Measurements from ENCODE around the gene PALD1. TPM values are rescaled to one million over a fixed set of nuclear protein-coding genes. Genes with fewer than 3 reads are reported as not detected.

The PALD1 gene
- total and polyA plus RNA-seq, 12 donors = 2.0 to 16.2 (median 7.4) TPM

DNA sequence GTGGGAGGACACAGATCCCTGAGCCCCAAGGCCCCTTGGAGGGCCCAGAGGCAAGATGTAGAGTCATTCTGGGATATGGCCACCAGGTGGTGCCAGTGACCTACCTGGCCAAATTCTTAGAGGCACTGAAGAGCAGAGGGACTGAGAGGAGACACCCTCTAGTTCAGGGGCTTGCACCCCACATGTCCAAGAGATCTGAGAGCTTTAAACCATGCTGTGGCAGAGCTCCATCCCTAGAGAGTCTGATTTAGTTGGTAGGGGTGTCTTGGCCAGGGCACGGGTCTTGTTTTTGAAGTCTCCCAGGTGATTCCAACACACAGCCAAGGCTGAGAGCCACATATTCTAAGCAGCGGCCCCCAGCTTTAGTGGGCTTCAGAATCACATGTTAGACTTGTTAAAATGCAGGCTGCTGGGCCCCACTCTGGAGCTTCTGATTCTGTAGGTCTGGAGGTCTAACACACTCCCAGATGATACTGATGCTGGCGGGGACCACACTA lies 71.4 kb downstream of the PALD1 start:
- Histone ChIP-seq H3K36me3 (replicated peaks in 1 of 2) (no peaks in the 10 kb centered on the region), H3K27me3 (no peaks in the 10 kb centered on the region), H3K4me1 (replicated peaks in 1 of 2) (no peaks in the 10 kb centered on the region), H3K27ac (no peak overlapping the region), H3K4me3 (no peak overlapping the region), H3K9me3 (replicated peaks in 1 of 3) (no peaks in the 10 kb centered on the region)
- intact Hi-C loops (cut with DNase I) = loop anchor here (2.0 to 5.0 kb wide), 3 partner anchors 211 to 332 kb away; no protein-coding TSS in a partner anchor
- TF ChIP-seq CTCF (IDR thresholded peaks at IDR 0.05) (peak; percentile 87 to 94 (median 89)), POLR2A (IDR thresholded peaks at IDR 0.05) (no peak)
- peak; percentile 48 to 87 (median 69) for DNase-seq
- WGBS, 4 donors = 72 to 100% (median 76%) methylated on average over 1 to 3 of the region's 3 CpGs

DNA sequence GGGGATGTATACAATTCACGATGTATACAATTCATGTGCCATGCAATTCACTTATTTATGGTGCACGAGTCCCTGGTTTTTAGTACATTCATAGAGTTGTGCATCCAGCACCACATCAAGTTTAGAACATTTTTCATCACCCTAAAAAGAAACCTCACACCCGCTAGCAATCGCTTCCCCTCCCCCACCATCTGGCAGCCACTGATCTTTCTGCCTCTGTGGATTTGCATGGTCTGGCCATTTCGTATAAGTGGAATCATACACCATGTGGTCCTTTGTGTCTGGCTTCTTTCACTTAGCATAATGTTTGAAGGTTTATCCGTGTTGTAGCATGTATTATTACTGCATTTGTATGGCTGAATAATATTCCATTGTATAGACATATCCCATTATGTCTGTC lies 71.9 kb downstream of the PALD1 start:
- no peak for TF ChIP-seq CTCF (IDR thresholded peaks at IDR 0.05)
- no peak for TF ChIP-seq POLR2A (IDR thresholded peaks at IDR 0.05)
- H3K9me3 ChIP-seq (replicated peaks in 1 of 3) = no peaks in the 10 kb centered on the region
- DNase-seq = no peak
- H3K4me1 ChIP-seq (replicated peaks in 1 of 2) = no peaks in the 10 kb centered on the region
- intact Hi-C loops (cut with DNase I) = loop anchor here in 1 of 2 donors (2.0 to 5.0 kb wide), 2 partner anchors 210 to 332 kb away; no protein-coding TSS in a partner anchor
- H3K27ac ChIP-seq = no peak overlapping the region
- H3K4me3 ChIP-seq = no peak overlapping the region
- 76 to 82% (median 78%) methylated on average over 6 of the region's 6 CpGs for whole genome bisulfite sequencing, 4 donors
- H3K27me3 ChIP-seq = no peaks in the 10 kb centered on the region
- no peaks in the 10 kb centered on the region for H3K36me3 ChIP-seq (replicated peaks in 1 of 2)

GRCh38 chr10:70551466-70551865 lies 72.9 kb downstream of the PALD1 start:
- no peak for DNase-seq
- no peaks in the 10 kb centered on the region for H3K9me3 ChIP-seq (replicated peaks in 1 of 3)
- H3K36me3 ChIP-seq (replicated peaks in 1 of 2) = no peaks in the 10 kb centered on the region
- H3K27ac ChIP-seq = no peak overlapping the region
- 51 to 82% (median 55%) methylated on average over 2 of the region's 2 CpGs for WGBS, 4 donors
- H3K4me1 ChIP-seq (replicated peaks in 1 of 2) = no peaks in the 10 kb centered on the region
- no peaks in the 10 kb centered on the region for H3K27me3 ChIP-seq
- TF ChIP-seq CTCF (IDR thresholded peaks at IDR 0.05) (no peak), POLR2A (IDR thresholded peaks at IDR 0.05) (no peak)
- intact Hi-C loops (cut with DNase I) = loop anchor here in 1 of 2 donors (2.0 to 5.0 kb wide), 2 partner anchors 209 to 331 kb away; no protein-coding TSS in a partner anchor
- no peak overlapping the region for H3K4me3 ChIP-seq

DNA sequence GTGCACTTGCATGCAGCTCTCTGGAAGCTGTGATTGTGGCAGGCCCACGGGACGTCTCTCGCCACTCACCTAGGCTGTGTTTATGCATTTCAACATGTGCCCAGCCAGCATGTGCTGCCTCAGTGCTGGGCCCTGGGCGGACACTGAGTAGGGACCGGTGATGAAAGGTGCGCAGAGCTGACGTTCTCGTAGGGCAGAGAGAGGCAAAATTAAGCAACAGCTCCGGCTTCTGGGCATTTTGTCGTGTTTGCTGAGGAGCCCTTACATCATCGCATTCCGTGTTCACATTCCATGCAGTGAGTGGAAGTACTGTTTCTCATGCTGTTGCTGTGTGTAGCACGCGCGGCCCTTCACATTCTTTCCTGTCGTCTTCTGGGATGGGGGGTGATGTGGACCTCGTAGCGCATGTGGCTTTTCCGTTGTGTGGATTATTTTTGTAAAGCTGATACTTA lies 73.4 kb downstream of the PALD1 start:
- no peaks in the 10 kb centered on the region for H3K36me3 ChIP-seq (replicated peaks in 1 of 2)
- no peaks in the 10 kb centered on the region for H3K4me1 ChIP-seq (replicated peaks in 1 of 2)
- intact Hi-C loops (cut with DNase I) = loop anchor here in 1 of 2 donors (2.0 to 5.0 kb wide), 2 partner anchors 209 to 330 kb away; no protein-coding TSS in a partner anchor
- TF ChIP-seq POLR2A (IDR thresholded peaks at IDR 0.05) (no peak), CTCF (IDR thresholded peaks at IDR 0.05) (no peak)
- no peaks in the 10 kb centered on the region for H3K9me3 ChIP-seq (replicated peaks in 1 of 3)
- no peak for DNase-seq
- 84 to 91% (median 87%) methylated on average over 19 of the region's 19 CpGs for WGBS, 4 donors
- H3K4me3 ChIP-seq = no peak overlapping the region
- H3K27me3 ChIP-seq = no peaks in the 10 kb centered on the region
- H3K27ac ChIP-seq = no peak overlapping the region

Data from adrenal gland (tissue), 12 donors.